GM18909 (cell line): ENCODE measurements around the gene COBL.

Experiments
- ATAC-seq: cut with Tn5 transposase; IDR thresholded peaks from one replicate; pipeline ENCODE4 v1.9.1; 2021; ENCODE audit warnings: mild to moderate bottlenecking; ENCODE audit not compliant: unreplicated experiment, poor library complexity

COBL gene

GRCh38 chr7:50988988-50989387 lies 327.6 kb downstream of the COBL start:
- ATAC-seq, result no peak

- no peak for ATAC-seq
Measured at GRCh38 chr7:50988465-50988864, 328.1 kb downstream of the COBL start.

DNA sequence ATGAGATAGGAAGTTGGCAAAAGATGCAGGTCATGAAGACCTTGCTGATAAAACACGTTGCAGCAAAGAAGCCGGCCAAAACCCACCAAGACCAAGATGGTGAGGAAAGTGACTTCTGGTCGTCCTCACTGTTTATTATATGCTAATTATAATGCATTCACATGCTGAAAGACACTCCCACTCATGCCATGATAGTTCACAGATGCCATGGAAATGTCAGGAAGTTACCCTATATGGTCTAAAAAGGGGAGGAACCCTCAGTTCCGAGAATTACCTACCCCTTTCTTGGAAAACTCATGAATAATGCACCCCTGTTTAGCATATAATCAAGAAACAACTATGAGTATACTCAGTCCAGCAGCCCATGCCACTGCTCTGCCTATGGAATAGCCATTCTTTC lies 331.5 kb downstream of the COBL start:
- no peak for ATAC-seq

GRCh38 chr7:50983850-50984249 lies 332.8 kb downstream of the COBL start:
- no peak for ATAC-seq

DNA sequence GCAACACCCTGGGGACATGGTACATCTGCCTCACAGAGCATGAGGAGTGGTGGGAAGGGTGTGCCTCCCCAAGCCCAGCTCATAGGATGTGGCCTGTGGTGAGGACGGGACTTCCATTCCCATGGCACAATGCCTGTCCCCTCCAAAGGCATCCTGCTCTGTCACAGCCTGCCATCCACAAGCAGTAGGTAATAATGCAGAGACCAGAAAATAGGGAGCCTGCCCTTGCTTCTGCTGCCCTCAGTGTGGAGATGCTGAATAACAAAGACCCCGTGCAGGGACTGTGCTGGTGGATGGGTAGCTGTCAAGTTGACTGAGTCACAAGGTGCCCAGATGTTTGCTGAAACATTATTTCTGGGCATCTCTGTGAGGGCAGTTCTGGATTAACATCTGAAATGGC lies 334.0 kb downstream of the COBL start:
- no peak for ATAC-seq

GRCh38 chr7:50981743-50982142 lies 334.9 kb downstream of the COBL start:
- ATAC-seq, result no peak

GRCh38 chr7:50980411-50980810 lies 336.2 kb downstream of the COBL start:
- no peak for ATAC-seq

- no peak for ATAC-seq
Measured at GRCh38 chr7:50978633-50979215, 337.9 kb downstream of the COBL start.

DNA sequence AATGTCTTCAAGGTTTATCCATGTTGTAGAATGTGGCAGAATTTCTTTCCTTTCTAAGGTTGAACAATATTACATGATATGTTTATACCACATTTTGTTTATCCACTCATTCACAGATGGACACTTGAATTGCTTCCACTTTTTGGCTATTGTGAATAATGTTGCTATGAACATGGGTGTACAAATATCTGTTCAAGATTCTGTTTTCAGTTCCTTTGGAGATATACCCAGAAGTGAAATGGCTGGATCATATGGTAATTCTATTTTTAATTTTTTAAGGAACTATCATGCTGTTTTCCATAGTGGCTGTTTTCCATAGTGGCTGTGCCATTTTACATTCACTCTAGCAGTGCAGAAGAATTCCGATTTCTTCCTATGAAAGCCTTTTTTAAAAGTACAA lies 339.2 kb downstream of the COBL start:
- ATAC-seq, result no peak

DNA sequence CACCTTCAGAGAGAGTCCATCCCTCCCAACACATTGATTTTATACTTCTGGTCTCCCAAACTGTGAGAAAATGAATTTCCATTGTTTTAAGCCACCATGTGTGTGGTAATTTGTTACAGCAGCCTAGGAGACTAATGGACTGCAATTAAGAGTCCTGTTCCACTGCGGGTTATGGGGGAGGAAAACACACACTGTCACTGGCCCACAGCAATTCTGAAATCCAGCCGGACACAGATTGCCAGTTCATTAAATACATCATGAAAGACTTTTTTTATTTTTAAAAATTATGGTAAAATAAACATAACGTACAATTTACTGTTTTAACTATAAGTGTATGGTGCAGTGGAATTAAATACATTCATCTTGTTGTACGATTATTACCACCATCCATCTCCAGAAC lies 340.5 kb downstream of the COBL start:
- no peak for ATAC-seq

- no peak for ATAC-seq
Measured at GRCh38 chr7:50974240-50974639, 342.4 kb downstream of the COBL start.

GRCh38 chr7:50973814-50974213 lies 342.8 kb downstream of the COBL start:
- ATAC-seq, result no peak

- no peak for ATAC-seq
Measured at GRCh38 chr7:50970092-50970491, 346.5 kb downstream of the COBL start.
